B cell (primary cell): Measurements from ENCODE around the gene POTEF. TPM values are rescaled to one million over a fixed set of nuclear protein-coding genes. Genes with fewer than 3 reads are reported as not detected.
"Not testable (repeated sequence)": the region's sequence is repeated elsewhere in the genome, so short reads cannot be mapped to it uniquely, and the experiment has no call there.

Source experiments
- ATAC-seq: fragments of 200-7000 bp; cut with Tn5 transposase; one replicate; pipeline ENCODE4 v1.10.0; 2021; ENCODE audit warnings: low read depth, mild to moderate bottlenecking, moderate number of reproducible peaks, moderate library complexity
- CTCF ChIA-PET: fragments of 350-600 bp; sonication (Branson Sonifier 250); formaldehyde crosslinking; loops from one replicate; lab custom pipeline; 2021; ENCODE audit warnings: antibody characterized with exemption, inconsistent platforms; lab: Charles Lee
- POLR2A ChIA-PET: fragments of 350-600 bp; sonication (Branson Sonifier 250); formaldehyde crosslinking; loops from one replicate; lab custom pipeline; 2021; ENCODE audit warnings: antibody characterized with exemption; lab: Charles Lee
- DNase-seq: peaks from one replicate; pipeline ENCODE4 v3.0.0; 2013
- H2AFZ ChIP-seq: 2 replicates; pipeline ENCODE4 v1.6.1; 2012; ENCODE audit warnings: mild to moderate bottlenecking, low read depth, low read length; ENCODE audit not compliant: insufficient read depth, poor library complexity, severe bottlenecking
- H3K27ac ChIP-seq, 2 donors: 1 replicate in 1 of 2; 2 replicates in 1 of 2; pipeline ENCODE4 v1.5.1; 2012 to 2013; ENCODE audit warnings: low read length in 2 of 2, mild to moderate bottlenecking in 2 of 2, moderate library complexity in 1 of 2
- H3K27me3 ChIP-seq, 4 experiments: fragments of 200-600 bp in 1 of 4; sonication (generic) in 1 of 4; replicated peaks in 1 of 4; 1 replicate in 2 of 4; 2 replicates in 2 of 4; pipeline versions ENCODE4 v1.6.1 to v1.7.0; 2013 to 2016; ENCODE audit warnings: low read length in 3 of 4, mild to moderate bottlenecking in 2 of 4, mixed read lengths in 1 of 4, moderate library complexity in 1 of 4; ENCODE audit not compliant: insufficient read depth in 4 of 4, control insufficient read depth in 3 of 4; ENCODE audit errors: control extremely low read depth in 1 of 4
- H3K36me3 ChIP-seq, 2 experiments: replicated peaks in 1 of 2; 1 replicate in 1 of 2; 2 replicates in 1 of 2; pipeline versions ENCODE4 v1.6.1 to v1.7.1; 2013; ENCODE audit warnings: low read length in 1 of 2; ENCODE audit not compliant: insufficient read depth in 2 of 2, control insufficient read depth in 1 of 2; ENCODE audit errors: control extremely low read depth in 1 of 2, extremely low read depth in 1 of 2
- H3K4me1 ChIP-seq, 2 donors: fragments of 200-600 bp in 1 of 2; sonication (generic) in 1 of 2; 1 replicate in 1 of 2; 2 replicates in 1 of 2; pipeline versions ENCODE4 v1.5.1 to v1.6.1; 2013 to 2017; ENCODE audit warnings: low read length in 2 of 2; ENCODE audit not compliant: control insufficient read depth in 2 of 2, insufficient read depth in 2 of 2
- H3K4me2 ChIP-seq: replicated peaks from 2 replicates; pipeline ENCODE3; 2012; ENCODE audit warnings: mild to moderate bottlenecking, low read depth, low read length; ENCODE audit not compliant: poor library complexity, severe bottlenecking
- H3K4me3 ChIP-seq, 5 experiments: fragments of 200-600 bp in 1 of 5; sonication (generic) in 1 of 5; 1 replicate in 3 of 5; 2 replicates in 2 of 5; pipeline versions ENCODE4 v1.5.1 to v1.7.0; 2011 to 2016; ENCODE audit warnings: low read length in 4 of 5, mild to moderate bottlenecking in 4 of 5, low read depth in 2 of 5, control low read depth in 1 of 5, moderate library complexity in 1 of 5; ENCODE audit not compliant: insufficient read depth in 1 of 5; ENCODE audit errors: control extremely low read depth in 1 of 5, extremely low read depth in 1 of 5
- H3K79me2 ChIP-seq: fragments of 200-600 bp; sonication (generic); one replicate; pipeline ENCODE4 v1.6.0; 2016; ENCODE audit warnings: low read length; ENCODE audit not compliant: control insufficient read depth, insufficient read depth
- H3K9ac ChIP-seq: fragments of 200-600 bp; sonication (generic); 2 replicates; pipeline ENCODE4 v1.6.1; 2017; ENCODE audit warnings: mild to moderate bottlenecking, low read length, moderate library complexity
- H3K9me3 ChIP-seq, 3 donors: one replicate each; pipeline versions ENCODE4 v1.6.1 to v1.7.1; 2013; ENCODE audit warnings: low read length in 2 of 3; ENCODE audit not compliant: control insufficient read depth in 2 of 3, insufficient read depth in 1 of 3; ENCODE audit errors: control extremely low read depth in 1 of 3
- H4K20me1 ChIP-seq: 2 replicates; pipeline ENCODE4 v1.6.0; 2012; ENCODE audit warnings: mild to moderate bottlenecking, low read length; ENCODE audit not compliant: insufficient read depth, control insufficient read depth, poor library complexity, severe bottlenecking
- H3K27ac Mint-ChIP-seq: one replicate; pipeline ENCODE4 v1.8.0; 2021; ENCODE audit warnings: mixed read lengths
- H3K27me3 Mint-ChIP-seq: one replicate; pipeline ENCODE4 v1.8.0; 2021; ENCODE audit warnings: mixed read lengths
- H3K4me1 Mint-ChIP-seq: one replicate; pipeline ENCODE4 v1.8.0; 2021; ENCODE audit warnings: mixed read lengths
- H3K4me3 Mint-ChIP-seq: one replicate; pipeline ENCODE4 v1.8.0; 2021; ENCODE audit warnings: mixed read lengths
- H3K9me3 Mint-ChIP-seq: one replicate; pipeline ENCODE4 v1.8.0; 2022; ENCODE audit warnings: mixed read lengths; ENCODE audit not compliant: insufficient read depth
- CTCF ChIP-seq: fragments of 200-600 bp; IDR thresholded peaks from one replicate; pipeline ENCODE4 v1.8.0; 2022; ENCODE audit warnings: antibody characterized with exemption, mild to moderate bottlenecking
- EZH2 ChIP-seq: IDR thresholded peaks from 2 replicates; pipeline ENCODE4 v1.6.1; 2012; ENCODE audit warnings: borderline replicate concordance, low read depth, mild to moderate bottlenecking, moderate library complexity, low read length; ENCODE audit not compliant: insufficient read depth, poor library complexity, severe bottlenecking
- WGBS: methylation state at CpG from one replicate; pipeline ENCODE4 v1.1.5; 2013; ENCODE audit warnings: missing lambda C conversion rate; ENCODE audit not compliant: insufficient coverage; 5-methylcytosine and 5-hydroxymethylcytosine counted together
- intact Hi-C: fragments of 100-400 bp; cut with micrococcal nuclease; formaldehyde crosslinking; loops from one replicate; pipeline ENCODE4 v1.10.0; 2022
- polyA plus RNA-seq: library from polyadenylated mRNA; depleted of rRNA; stranded (reverse); fragments of >200 nt; gene quantifications from 2 replicates; pipeline ENCODE4 v1.2.3, GENCODE V29; 2012
- total RNA-seq, 2 donors: library from RNA; stranded (reverse); fragments of 120-200 nt in 1 of 2; gene quantifications; 1 replicate in 1 of 2; 2 replicates in 1 of 2; pipeline versions ENCODE4 v1.2.3 to v1.2.4, GENCODE V29; 2013 to 2022

POTEF gene
- total and polyA plus RNA-seq, 2 donors (not counting 1 experiment from before 2014, with no cell fraction given) = not detected

- no peak overlapping the region for H3K4me3 ChIP-seq
- peak overlapping the region; percentile 46 for H3K27ac Mint-ChIP-seq
- WGBS = 98% methylated on average over 26 of the region's 29 CpGs
- DNase-seq (no peak), ATAC-seq (no peak)
- no peaks in the 10 kb centered on the region for H3K9me3 Mint-ChIP-seq
- peaks cover 30% of the 10 kb centered on the region for H3K4me1 Mint-ChIP-seq
- ChIA-PET POLR2A (no interaction called here), CTCF (interaction anchor here (0.8 to 1.8 kb wide), 4 partner anchors 8 to 179 kb away, joined by 3 to 13 read pairs (median 5); partner anchors contain the start of gene SMPD4)
- H3K4me1 ChIP-seq = peaks cover 24 to 32% of the 10 kb centered on the region in 2 donors
- peaks cover 0 to 9% (median 0%) of the 10 kb centered on the region in 3 donors for H3K9me3 ChIP-seq
- H3K79me2 ChIP-seq = no peaks in the 10 kb centered on the region
- no peak overlapping the region for H3K27ac ChIP-seq
- intact Hi-C loops = no loop called here
- no peaks in the 10 kb centered on the region for H4K20me1 ChIP-seq
- no peaks in the 10 kb centered on the region for H3K27me3 ChIP-seq
- H3K4me3 Mint-ChIP-seq = no peak overlapping the region
- H3K27me3 Mint-ChIP-seq = no peaks in the 10 kb centered on the region
- H3K9ac ChIP-seq = no peak overlapping the region
- TF ChIP-seq EZH2 (no peak), CTCF (no peak)
- H2AFZ ChIP-seq = no peak overlapping the region
- H3K36me3 ChIP-seq = peaks cover 0 to 13% of the 10 kb centered on the region in 2 experiments
- H3K4me2 ChIP-seq = no peak overlapping the region
Observed at GRCh38 chr2:130154773-130155765, 26.0 kb upstream of the POTEF start.

DNA sequence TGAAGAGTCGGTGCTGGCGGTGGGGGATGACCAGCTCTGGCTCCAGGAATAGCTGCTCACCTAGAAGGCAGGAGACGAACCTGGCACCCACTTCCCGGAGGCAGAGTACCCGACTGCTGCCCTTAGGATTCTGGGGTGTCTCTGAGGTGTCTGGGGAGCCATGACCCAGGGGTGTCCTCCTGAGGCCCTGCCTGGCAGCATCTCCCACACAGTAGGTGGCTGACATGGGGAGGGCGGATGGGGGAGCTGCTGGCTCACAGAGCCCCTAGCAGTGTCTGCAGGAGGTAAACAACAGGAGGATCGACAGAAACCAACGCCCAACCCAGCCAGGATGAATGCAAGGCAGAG, 25.4 kb upstream of the POTEF start:
- ATAC-seq, H3K27me3 ChIP-seq: not testable (repeated sequence)

DNA sequence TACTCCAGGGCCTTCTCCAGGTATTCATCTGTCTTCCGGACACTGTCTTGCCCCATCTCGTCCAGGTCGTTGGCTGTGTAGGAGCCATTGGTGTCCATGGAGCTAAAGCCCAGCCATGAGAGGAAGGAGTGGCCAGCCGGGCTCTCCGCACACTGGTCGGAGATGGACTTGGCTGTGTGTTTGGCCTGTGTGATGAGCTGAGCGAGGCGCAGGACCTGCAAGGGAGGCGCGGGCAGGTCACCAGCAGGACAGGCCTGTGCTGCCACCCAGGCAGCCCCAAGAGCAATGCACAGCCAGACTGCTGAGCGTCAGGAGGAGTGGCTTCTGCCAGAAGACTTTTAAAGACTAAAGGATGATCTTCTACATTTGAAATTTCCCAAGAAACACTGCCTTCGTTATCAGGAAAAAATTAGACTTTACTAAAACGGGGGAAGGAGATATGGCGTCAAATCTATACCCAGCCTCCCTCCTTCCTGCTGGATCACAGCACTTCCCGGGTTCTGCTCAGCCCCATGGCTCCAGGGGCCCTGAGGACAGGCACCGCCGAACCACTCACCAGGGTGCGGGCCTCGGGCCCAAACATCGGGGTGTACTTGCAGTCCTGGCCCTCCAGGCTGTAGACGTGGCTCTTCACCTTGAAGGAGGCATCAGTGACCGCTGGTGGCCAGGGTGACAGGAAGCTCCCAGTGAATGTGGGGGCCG, 24.9 kb upstream of the POTEF start:
- H4K20me1 ChIP-seq, H3K4me3 Mint-ChIP-seq, POLR2A ChIA-PET, intact Hi-C loops, H3K27ac ChIP-seq, H3K27me3 ChIP-seq, H3K4me2 ChIP-seq, H3K9ac ChIP-seq, H3K9me3 ChIP-seq, ATAC-seq, H3K4me3 ChIP-seq, H3K27ac Mint-ChIP-seq, H3K79me2 ChIP-seq, CTCF ChIA-PET, H2AFZ ChIP-seq, H3K27me3 Mint-ChIP-seq, DNase-seq, H3K9me3 Mint-ChIP-seq: not testable (repeated sequence)
- H3K4me1 Mint-ChIP-seq = peaks cover 27% of the 10 kb centered on the region
- H3K4me1 ChIP-seq = peaks cover 21 to 25% of the 10 kb centered on the region in 2 donors
- H3K36me3 ChIP-seq = peaks cover 0 to 13% of the 10 kb centered on the region in 2 experiments
- WGBS = 95% methylated on average over 13 of the region's 23 CpGs

More for the DNA sequence above, 25.4 kb upstream of the POTEF start:
- H4K20me1 ChIP-seq, H2AFZ ChIP-seq, POLR2A ChIA-PET, H3K9ac ChIP-seq, DNase-seq, H3K4me3 Mint-ChIP-seq, H3K27ac ChIP-seq, H3K4me2 ChIP-seq, H3K9me3 ChIP-seq, H3K27me3 Mint-ChIP-seq, H3K27ac Mint-ChIP-seq, H3K9me3 Mint-ChIP-seq, intact Hi-C loops, CTCF ChIA-PET, H3K4me3 ChIP-seq, H3K79me2 ChIP-seq: not testable (repeated sequence)
- peaks cover 0 to 13% of the 10 kb centered on the region in 2 experiments for H3K36me3 ChIP-seq
- peaks cover 30% of the 10 kb centered on the region for H3K4me1 Mint-ChIP-seq
- H3K4me1 ChIP-seq = peaks cover 24 to 29% of the 10 kb centered on the region in 2 donors
- 94% methylated on average over 5 of the region's 8 CpGs for WGBS
